Left kidney (tissue), 8 donors: Measurements from ENCODE around the gene MRPL33. TPM values are rescaled to one million over a fixed set of nuclear protein-coding genes. Genes with fewer than 3 reads are reported as not detected.

Source experiments
- DNase-seq: peaks from one replicate; pipeline ENCODE4 v3.0.0-alpha.2; 2013
- long read RNA-seq, 8 donors: transcript quantifications; one replicate each; lab custom pipeline, GENCODE V29; 2026
- polyA plus RNA-seq: library from polyadenylated mRNA; unstranded; fragments of 120-200 nt; gene quantifications from one replicate; pipeline ENCODE4 v1.2.1, GENCODE V29; 2013; ENCODE audit not compliant: insufficient read length

MRPL33 gene
- 147 TPM for polyA plus RNA-seq
- long read RNA-seq, donor 1, partial matches to known transcripts, result 51 of 270 reads
- long read RNA-seq, donor 1, other reads (novel, unspliced or antisense), result 219 of 270 reads
- long read RNA-seq, donor 2, partial matches to known transcripts, result 17 of 187 reads
- long read RNA-seq, donor 2, other reads (novel, unspliced or antisense), result 170 of 187 reads
- long read RNA-seq, donor 3, partial matches to known transcripts, result 12 of 116 reads
- long read RNA-seq, donor 3, other reads (novel, unspliced or antisense), result 103 of 116 reads
- long read RNA-seq, donor 4, partial matches to known transcripts, result 10 of 58 reads
- long read RNA-seq, donor 4, other reads (novel, unspliced or antisense), result 48 of 58 reads
- long read RNA-seq, donor 5, partial matches to known transcripts, result 347 of 453 reads
- long read RNA-seq, donor 5, other reads (novel, unspliced or antisense), result 105 of 453 reads
- long read RNA-seq, donor 6, partial matches to known transcripts, result 18 of 214 reads
- long read RNA-seq, donor 6, other reads (novel, unspliced or antisense), result 195 of 214 reads
- long read RNA-seq, donor 7, partial matches to known transcripts, result 48 of 379 reads
- long read RNA-seq, donor 7, other reads (novel, unspliced or antisense), result 331 of 379 reads
- long read RNA-seq, donor 8, partial matches to known transcripts, result 0 of 78 reads
- long read RNA-seq, donor 8, other reads (novel, unspliced or antisense), result 76 of 78 reads

DNA sequence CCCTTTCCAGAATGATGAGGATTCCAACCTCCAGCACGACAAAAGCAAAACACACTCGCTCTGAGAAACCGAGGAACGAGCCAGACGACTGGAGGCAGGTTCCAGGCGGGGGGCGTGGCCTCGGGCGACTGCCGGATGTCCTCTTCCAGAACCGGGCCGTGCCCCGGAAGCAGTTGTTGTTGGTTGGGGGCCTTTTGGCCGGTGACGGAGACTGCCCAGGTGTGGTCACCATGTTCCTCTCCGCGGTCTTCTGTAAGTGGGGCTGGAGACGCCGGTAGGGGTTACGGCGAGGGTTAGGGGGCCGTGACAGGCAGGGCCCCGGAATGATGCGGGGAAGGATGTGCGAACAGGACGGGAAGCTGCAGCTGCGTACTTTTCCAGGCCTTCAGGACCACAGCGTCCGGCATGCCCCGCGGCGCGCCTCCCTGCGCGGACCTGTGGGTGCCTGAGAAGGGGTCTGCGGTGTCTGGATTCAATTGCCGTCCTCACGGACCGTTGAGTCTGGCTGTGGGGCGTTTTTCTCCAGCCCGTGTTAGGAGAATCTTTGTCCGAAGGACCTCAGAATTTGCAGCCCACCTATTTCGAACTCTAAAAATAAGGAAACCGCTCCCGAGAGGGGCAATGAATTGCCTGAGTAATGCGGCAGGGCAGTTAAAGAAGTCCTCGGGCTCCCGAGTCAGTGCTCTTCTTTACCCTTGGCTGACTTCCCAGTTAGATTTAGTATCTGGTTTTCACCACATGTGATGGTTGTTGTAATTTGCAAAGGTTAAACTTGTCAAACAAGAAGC lies at the start of gene MRPL33:
Gene MRPL33, plus strand, starts transcription at position 172 of the 788 bp plus-strand sequence. Its CDS starts 59 bp downstream, at position 231.
- peak; percentile 94 for DNase-seq

GRCh38 chr2:27721884-27722485 lies 49.5 kb upstream of the MRPL33 start:
- no peak for DNase-seq

GRCh38 chr2:27723372-27724144 lies 48.0 kb upstream of the MRPL33 start:
- no peak for DNase-seq

GRCh38 chr2:27724191-27724590 lies 47.3 kb upstream of the MRPL33 start:
- no peak for DNase-seq

- DNase-seq, result no peak
These were observed 46.4 kb upstream of the MRPL33 start for GRCh38 chr2:27724905-27725701.

DNA sequence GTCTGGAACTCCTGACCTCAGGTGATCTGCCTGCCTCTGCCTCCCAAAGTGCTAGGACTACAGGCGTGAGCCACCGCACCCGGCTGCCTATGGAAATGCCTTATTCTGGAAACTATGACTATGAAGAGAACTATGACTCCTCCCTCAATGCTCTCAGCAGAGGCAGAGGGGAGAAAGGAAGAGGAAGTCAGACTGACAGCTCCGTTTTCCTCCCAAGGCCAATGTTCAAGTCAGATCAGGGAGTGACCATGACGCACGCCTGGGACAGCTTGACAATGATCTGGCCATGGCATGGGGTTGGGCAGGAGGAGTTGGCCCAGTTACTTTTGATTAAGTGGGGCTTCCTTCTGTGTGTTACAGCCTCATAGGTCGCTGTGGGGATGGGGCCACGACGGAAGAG lies 44.3 kb upstream of the MRPL33 start:
- DNase-seq, result no peak

GRCh38 chr2:27728081-27728858 lies 43.2 kb upstream of the MRPL33 start:
- DNase-seq, result no peak

GRCh38 chr2:27729198-27729597 lies 42.3 kb upstream of the MRPL33 start:
- DNase-seq, result no peak

DNA sequence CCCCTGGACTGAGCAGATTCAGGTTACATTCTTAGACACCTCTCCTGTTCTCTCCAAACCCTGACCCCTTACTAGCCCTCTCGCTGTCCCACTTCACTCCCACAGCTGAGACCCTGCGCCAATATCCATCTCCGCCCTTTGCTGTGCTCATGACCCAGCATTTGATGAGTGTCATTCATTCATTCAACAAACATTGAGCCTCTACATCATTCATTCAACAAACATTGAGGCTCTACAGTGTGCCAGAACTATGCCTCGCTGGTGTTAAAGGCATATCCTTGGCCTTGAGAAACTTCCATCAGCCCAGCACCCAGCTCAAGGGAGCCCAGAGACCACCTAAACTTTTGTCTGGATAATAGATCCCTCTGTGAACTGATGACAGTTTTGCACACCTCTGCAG lies 41.9 kb upstream of the MRPL33 start:
- no peak for DNase-seq

- DNase-seq, result no peak
These were observed 41.3 kb upstream of the MRPL33 start for GRCh38 chr2:27730261-27730662.

GRCh38 chr2:27730980-27731691 lies 40.4 kb upstream of the MRPL33 start:
- no peak for DNase-seq

- no peak for DNase-seq
These were observed 37.2 kb upstream of the MRPL33 start for GRCh38 chr2:27734305-27734704.

DNA sequence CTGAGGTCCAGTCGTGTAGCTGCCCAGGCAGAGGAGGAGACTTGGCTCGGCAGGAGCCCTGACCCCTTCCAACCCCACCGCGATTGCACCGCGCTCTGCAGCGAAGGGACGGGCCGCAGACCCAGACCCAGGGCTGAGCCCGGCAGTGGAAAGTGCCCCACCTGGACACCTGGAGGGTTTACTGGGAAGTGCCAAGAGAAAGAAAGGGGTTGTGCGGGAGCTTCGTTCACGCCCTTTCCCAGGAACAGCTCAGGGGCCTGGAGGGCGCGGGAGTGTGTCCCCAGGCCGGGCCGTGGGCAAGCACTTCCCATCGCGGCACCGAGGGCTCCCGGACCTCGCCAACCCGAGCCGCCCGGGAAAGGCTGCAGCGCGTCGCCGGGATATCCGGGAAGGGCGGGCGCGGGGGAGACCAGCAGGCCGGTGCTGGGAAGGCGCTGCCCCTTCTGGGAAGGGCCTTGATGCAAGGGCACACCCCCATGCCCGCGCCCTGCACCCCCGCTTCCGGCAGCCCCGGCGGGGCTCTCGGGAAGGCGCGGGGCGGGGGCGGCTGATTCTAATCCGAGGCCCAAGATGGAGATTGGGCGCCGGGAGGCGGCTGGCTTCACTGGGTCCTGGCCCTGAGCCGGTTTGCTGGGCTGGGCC lies 36.1 kb upstream of the MRPL33 start:
- peak; percentile 73 for DNase-seq

DNA sequence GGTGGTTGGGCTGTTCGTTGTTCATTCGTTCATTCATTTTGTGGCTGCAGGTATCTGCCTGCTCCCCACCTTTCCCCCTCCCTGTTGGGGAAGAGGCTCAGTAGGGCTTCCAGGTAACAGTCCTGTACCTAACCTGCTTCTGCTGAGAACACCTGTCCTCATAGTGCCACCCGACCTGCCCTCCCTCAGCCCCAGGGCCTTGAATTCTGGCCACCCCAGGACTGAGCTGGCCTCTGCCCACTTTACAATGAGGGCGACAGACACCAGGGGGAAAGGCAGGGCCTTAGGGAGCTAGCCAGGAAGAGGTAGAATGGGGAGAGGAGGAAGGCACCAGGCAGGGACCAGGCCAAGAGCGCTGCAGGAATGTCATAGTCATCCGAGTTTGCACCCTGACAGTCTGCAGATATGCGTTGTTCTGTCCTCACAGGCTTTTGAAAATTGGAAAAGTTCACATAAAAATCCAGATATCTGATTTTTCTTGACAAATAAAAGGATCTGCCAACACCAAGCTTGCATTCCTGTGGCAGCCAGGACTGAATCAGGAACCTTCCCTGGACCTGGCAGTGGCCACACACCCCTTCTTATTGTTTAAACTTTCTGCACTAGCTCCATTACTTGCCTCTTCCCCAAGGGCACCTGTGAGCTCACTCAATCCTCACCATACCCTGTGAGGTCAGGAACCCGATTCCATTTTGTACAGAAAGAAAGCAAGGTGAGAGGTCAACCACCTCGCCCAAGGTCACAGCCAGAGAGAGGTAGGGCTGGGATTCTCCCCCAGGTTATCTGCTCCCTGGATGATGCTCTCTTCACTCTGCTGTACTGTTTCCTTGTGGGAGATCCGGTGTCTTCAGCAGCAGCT lies 35.3 kb upstream of the MRPL33 start:
- no peak for DNase-seq

DNA sequence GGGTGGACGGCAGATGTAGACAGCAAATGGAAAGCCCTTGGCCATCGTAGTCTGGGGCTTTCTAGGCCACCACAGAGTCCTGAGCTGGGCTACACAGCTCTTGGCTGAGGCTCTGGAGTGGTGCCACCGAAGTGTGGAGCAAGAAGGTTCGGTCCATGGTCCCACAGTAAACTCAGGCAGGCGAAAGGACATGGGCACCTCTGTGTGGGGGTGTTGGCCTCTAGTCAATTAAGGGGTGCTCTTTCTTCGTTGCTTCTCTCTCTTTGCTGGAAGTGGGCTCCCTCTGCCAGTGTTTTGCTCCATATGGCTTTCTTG lies 34.7 kb upstream of the MRPL33 start:
- no peak for DNase-seq

DNA sequence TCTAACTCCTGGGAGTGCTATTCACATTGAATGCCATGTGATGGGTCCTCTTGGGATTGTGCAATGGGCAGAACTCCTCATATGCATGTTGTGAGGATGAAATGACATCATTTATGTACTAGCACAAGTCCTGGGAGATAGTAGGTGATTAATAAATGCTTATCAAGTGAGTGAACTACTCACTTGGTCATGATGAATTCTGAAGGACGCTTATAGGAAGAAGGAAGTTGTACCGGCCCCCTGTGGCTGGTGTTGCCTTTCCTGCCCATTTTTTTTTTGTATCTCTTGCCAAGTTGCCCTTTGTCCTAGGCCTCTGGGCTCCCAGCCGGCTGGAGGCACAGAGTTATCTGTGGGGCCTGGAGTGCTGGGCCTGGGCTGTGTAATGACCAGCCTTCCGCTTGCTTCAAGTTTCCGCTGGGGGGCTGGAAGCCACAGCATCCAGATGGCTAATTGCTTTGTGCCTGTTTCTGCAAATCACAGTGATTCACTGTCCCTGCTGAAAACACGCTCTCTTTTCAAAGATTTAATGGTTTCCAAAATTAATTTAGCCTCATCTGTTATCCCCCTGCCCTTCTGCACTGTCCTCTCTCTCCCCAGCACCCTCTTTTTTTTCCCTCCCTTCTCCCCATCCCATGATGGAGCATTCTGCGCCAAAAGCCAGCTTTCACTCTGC lies 33.7 kb upstream of the MRPL33 start:
- no peak for DNase-seq
